ENCODE results near the gene NFATC1. TPM values are rescaled to one million over a fixed set of nuclear protein-coding genes. Genes with fewer than 3 reads are reported as not detected.

The NFATC1 gene
- total RNA-seq, 4 donors from 2014 or later = 7.1 to 74.7 (median 28.4) TPM

DNA sequence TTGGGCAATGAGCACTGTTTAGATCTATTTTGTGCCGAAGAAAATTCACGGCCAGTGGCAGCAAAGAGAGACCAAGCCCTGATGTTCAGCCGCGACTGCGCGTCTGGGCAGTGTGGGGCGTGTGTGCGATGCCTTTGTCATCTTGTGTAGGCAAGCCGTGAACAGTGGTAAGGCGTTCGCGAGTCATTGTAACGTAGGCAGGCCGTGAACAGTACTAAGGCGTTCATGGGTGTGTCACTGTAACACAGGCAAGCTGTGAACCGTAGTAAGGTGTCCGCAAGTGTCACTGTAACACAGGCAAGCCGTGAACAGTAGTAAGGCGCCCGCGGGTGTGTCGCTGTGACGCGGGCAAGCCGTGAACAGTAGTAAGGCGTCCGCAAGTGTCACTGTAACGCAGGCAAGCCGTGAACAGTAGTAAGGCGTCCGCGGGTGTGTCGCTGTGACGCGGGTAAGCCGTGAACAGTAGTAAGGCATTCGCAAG, 99.9 kb downstream of the NFATC1 start:
- intact Hi-C loops (cut with DNase I; ENCODE audit: low total_unique reads) (no loop called here), in situ Hi-C loops (cut with MboI; ENCODE audit: low sequenced_read_pairs in 4 of 4) (no loop called here)
- Histone ChIP-seq H3K4me1 (no peaks in the 10 kb centered on the region), H3K4me3 (no peak overlapping the region), H3K36me3 (peaks cover 0 to 2% of the 10 kb centered on the region in 2 donors), H3K27ac (no peak overlapping the region), H3K9me3 (no peaks in the 10 kb centered on the region), H3K27me3 (no peaks in the 10 kb centered on the region)
- ATAC-seq = no peak
- TF ChIP-seq, protein P1, sequence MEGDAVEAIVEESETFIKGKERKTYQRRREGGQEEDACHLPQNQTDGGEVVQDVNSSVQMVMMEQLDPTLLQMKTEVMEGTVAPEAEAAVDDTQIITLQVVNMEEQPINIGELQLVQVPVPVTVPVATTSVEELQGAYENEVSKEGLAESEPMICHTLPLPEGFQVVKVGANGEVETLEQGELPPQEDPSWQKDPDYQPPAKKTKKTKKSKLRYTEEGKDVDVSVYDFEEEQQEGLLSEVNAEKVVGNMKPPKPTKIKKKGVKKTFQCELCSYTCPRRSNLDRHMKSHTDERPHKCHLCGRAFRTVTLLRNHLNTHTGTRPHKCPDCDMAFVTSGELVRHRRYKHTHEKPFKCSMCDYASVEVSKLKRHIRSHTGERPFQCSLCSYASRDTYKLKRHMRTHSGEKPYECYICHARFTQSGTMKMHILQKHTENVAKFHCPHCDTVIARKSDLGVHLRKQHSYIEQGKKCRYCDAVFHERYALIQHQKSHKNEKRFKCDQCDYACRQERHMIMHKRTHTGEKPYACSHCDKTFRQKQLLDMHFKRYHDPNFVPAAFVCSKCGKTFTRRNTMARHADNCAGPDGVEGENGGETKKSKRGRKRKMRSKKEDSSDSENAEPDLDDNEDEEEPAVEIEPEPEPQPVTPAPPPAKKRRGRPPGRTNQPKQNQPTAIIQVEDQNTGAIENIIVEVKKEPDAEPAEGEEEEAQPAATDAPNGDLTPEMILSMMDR (IDR thresholded peaks at IDR 0.05 in 4 of 5, conservative IDR thresholded peaks at IDR 0.05 in 1 of 5) = no peak
- TF ChIP-seq POLR2A (IDR thresholded peaks at IDR 0.05) = no peak
- no peak for DNase-seq

DNA sequence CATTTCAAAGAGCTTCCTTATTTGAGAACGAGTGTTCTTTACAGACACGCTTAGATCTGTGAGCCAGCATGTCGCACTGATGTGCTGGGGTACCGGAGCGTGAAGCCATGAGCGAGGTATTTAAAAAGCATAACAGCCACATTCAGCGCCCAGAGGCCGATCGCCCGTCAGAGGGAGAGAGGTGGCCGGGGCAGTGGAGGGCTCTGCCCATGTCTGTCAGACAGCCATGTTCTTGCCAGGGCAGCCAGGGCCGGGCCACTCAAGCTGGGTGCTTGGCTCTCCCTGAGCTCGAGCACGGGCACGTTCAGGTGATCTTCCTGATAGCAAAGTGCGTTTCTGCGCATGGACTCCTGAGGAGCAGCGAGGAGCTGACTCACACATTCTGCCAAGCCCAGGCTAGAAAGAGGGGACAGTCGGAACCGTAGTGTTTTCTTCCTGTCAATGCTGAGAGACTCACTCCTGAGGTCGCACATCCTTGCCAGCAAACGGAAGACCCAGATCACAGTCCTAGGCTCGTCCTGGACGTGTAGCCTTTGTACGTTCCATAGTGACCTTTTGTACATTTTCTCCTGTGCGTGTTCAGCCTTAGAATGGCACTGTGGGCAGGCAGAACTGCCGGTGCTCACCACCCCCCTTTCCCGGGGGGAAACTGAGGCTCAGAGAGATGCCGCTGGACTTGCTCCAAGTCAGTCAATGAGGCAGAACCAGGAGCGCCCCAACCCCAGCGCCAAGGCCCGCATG, 100.7 kb downstream of the NFATC1 start:
- in situ Hi-C loops (cut with MboI; ENCODE audit: low sequenced_read_pairs in 4 of 4) (no loop called here), intact Hi-C loops (cut with DNase I; ENCODE audit: low total_unique reads) (no loop called here)
- peaks cover 0 to 2% of the 10 kb centered on the region in 2 donors for H3K36me3 ChIP-seq
- ATAC-seq (no peak), DNase-seq (no peak)
- no peaks in the 10 kb centered on the region for H3K9me3 ChIP-seq
- no peak for TF ChIP-seq POLR2A (IDR thresholded peaks at IDR 0.05)
- TF ChIP-seq, protein P1 (IDR thresholded peaks at IDR 0.05 in 4 of 5, conservative IDR thresholded peaks at IDR 0.05 in 1 of 5) = no peak
- no peak overlapping the region for H3K27ac ChIP-seq
- no peaks in the 10 kb centered on the region for H3K4me1 ChIP-seq
- H3K4me3 ChIP-seq = no peak overlapping the region
- H3K27me3 ChIP-seq = no peaks in the 10 kb centered on the region

DNA sequence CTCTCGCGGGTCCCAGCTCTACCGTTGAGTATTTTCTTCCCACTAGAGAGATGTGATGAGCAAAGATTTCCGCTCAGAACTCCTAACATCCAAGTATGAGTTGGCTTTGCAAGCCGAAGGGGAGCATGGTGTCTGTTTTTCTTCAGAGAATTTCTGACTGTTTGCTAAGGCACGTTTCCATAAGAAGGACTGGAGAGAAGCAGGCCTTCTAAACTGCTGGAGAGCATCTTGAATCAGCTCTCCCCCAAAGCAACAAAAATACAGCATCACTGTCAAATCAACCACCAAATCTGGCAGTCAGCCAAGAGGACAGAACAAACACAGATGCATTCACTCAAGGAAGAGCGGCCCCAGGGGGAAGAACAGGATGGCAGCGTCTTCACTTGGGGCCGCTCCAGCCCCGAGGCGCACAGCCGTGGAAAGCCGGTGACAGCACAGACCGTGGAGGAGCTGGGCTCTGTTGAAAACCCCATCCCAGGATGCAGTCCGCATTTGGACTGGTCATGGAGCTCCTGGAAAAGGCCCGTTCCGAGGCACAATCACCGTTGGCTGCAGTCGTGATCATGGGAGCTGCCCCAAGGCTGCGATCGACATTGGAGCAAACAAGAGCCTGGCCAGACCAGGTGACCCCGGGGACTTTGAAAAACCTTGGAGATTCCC, 101.4 kb downstream of the NFATC1 start:
- Histone ChIP-seq H3K27ac (no peak overlapping the region), H3K9me3 (no peaks in the 10 kb centered on the region), H3K27me3 (no peaks in the 10 kb centered on the region), H3K36me3 (peaks cover 0 to 2% of the 10 kb centered on the region in 2 donors), H3K4me3 (no peak overlapping the region), H3K4me1 (no peaks in the 10 kb centered on the region)
- ATAC-seq = no peak
- in situ Hi-C loops (cut with MboI; ENCODE audit: low sequenced_read_pairs in 4 of 4) = no loop called here
- no peak for DNase-seq
- intact Hi-C loops (cut with DNase I; ENCODE audit: low total_unique reads) = no loop called here
- TF ChIP-seq, protein P1 (IDR thresholded peaks at IDR 0.05 in 4 of 5, conservative IDR thresholded peaks at IDR 0.05 in 1 of 5) = no peak
- no peak for TF ChIP-seq POLR2A (IDR thresholded peaks at IDR 0.05)

DNA sequence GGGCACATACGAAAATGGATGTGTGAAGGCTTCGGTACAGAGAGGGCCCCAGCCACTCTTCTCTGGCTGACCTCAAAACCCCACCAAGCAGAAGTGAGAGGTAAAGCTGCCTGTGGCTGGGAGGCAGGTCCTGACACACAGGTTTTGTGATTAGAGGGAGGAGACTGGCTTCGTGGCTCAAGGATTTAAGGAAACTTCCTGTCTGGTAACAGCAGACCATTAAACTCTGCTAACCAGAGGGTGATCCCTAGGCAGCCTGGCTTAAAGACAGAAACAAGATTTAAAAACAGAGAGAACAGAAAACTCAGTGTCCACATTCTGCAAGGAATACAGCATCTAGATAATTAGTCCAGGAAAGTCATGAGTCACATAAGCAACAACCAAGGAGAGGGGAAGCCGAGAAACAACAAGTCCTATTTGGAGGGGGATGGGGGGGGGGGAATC, 101.9 kb downstream of the NFATC1 start:
- Histone ChIP-seq H3K4me1 (no peaks in the 10 kb centered on the region), H3K27me3 (no peaks in the 10 kb centered on the region), H3K27ac (no peak overlapping the region), H3K4me3 (no peak overlapping the region), H3K36me3 (peaks cover 0 to 2% of the 10 kb centered on the region in 2 donors), H3K9me3 (no peaks in the 10 kb centered on the region)
- DNase-seq (no peak), ATAC-seq (no peak)
- in situ Hi-C loops (cut with MboI; ENCODE audit: low sequenced_read_pairs in 4 of 4) = no loop called here
- intact Hi-C loops (cut with DNase I; ENCODE audit: low total_unique reads) = no loop called here
- TF ChIP-seq, protein P1 (IDR thresholded peaks at IDR 0.05 in 4 of 5, conservative IDR thresholded peaks at IDR 0.05 in 1 of 5) = no peak
- TF ChIP-seq POLR2A (IDR thresholded peaks at IDR 0.05) = no peak
